RWPE2 (cell line): Measurements from ENCODE around the gene MYO1D.

ENCODE experiments used
- ATAC-seq: fragments of 200-7000 bp; cut with Tn5 transposase; 3 replicates; pipeline ENCODE4 v1.9.1; 2021; ENCODE audit warnings: low read depth
- DNase-seq: peaks from one replicate; pipeline ENCODE4 v3.0.0-alpha.2; 2020; ENCODE audit warnings: low spot score
- H3K27ac ChIP-seq: fragments of 450-650 bp; 2 replicates; pipeline ENCODE4 v1.5.1; 2017; ENCODE audit warnings: mild to moderate bottlenecking; ENCODE audit not compliant: poor library complexity, severe bottlenecking
- H3K27me3 ChIP-seq: fragments of 250-450 bp; sonication (Bioruptor Pico); 2 replicates; pipeline ENCODE4 v1.5.1; 2021; ENCODE audit warnings: mild to moderate bottlenecking, moderate library complexity; ENCODE audit not compliant: insufficient read depth, poor library complexity, severe bottlenecking
- H3K36me3 ChIP-seq: fragments of 250-450 bp; sonication (Bioruptor Pico); 2 replicates; pipeline ENCODE4 v1.5.1; 2020; ENCODE audit warnings: low read depth, mild to moderate bottlenecking, moderate library complexity
- H3K4me1 ChIP-seq: fragments of 250-450 bp; sonication (Bioruptor Pico); 2 replicates; pipeline ENCODE4 v1.5.1; 2021; ENCODE audit warnings: mild to moderate bottlenecking, moderate library complexity; ENCODE audit not compliant: insufficient read depth, poor library complexity, severe bottlenecking
- H3K4me3 ChIP-seq: fragments of 250-450 bp; sonication (Bioruptor Pico); 2 replicates; pipeline ENCODE4 v1.5.1; 2021; ENCODE audit warnings: mild to moderate bottlenecking, moderate library complexity; ENCODE audit not compliant: severe bottlenecking
- H3K9me3 ChIP-seq: fragments of 250-450 bp; sonication (Bioruptor Pico); 2 replicates; pipeline ENCODE4 v1.5.1; 2021; ENCODE audit warnings: mild to moderate bottlenecking, moderate library complexity; ENCODE audit not compliant: severe bottlenecking
- TF ChIP-seq, protein P1 (sequence below): fragments of 450-650 bp; IDR thresholded peaks from one replicate; pipeline ENCODE4 v1.5.1; 2017; ENCODE audit warnings: mild to moderate bottlenecking, moderate library complexity; ENCODE audit not compliant: poor library complexity, severe bottlenecking

MYO1D gene

DNA sequence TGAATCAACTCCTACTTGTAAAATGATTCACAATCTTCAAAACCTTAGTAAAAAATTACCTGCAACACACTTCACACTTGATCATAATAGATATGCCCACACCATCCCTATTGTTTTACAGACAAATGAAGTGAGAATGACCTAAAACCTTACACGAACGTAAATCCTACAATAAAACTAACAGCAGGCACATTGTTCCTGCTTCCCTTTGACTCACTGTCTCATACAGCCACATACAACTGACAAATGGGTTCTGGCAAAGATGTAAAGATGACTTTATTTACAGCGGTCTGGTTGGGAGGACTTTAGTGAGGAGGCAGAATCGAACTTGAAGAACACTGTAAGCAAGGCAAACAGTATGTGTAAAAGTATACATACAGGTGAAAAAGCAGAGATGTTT lies 188.7 kb downstream of the MYO1D start:
- H3K4me3 ChIP-seq, result no peak overlapping the region
- TF ChIP-seq, protein P1, sequence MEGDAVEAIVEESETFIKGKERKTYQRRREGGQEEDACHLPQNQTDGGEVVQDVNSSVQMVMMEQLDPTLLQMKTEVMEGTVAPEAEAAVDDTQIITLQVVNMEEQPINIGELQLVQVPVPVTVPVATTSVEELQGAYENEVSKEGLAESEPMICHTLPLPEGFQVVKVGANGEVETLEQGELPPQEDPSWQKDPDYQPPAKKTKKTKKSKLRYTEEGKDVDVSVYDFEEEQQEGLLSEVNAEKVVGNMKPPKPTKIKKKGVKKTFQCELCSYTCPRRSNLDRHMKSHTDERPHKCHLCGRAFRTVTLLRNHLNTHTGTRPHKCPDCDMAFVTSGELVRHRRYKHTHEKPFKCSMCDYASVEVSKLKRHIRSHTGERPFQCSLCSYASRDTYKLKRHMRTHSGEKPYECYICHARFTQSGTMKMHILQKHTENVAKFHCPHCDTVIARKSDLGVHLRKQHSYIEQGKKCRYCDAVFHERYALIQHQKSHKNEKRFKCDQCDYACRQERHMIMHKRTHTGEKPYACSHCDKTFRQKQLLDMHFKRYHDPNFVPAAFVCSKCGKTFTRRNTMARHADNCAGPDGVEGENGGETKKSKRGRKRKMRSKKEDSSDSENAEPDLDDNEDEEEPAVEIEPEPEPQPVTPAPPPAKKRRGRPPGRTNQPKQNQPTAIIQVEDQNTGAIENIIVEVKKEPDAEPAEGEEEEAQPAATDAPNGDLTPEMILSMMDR, result no peak
- H3K9me3 ChIP-seq, result no peaks in the 10 kb centered on the region
- no peaks in the 10 kb centered on the region for H3K36me3 ChIP-seq
- DNase-seq, result no peak
- H3K27me3 ChIP-seq, result no peaks in the 10 kb centered on the region
- peaks cover 3% of the 10 kb centered on the region for H3K4me1 ChIP-seq
- ATAC-seq, result no peak
- H3K27ac ChIP-seq, result no peak overlapping the region

DNA sequence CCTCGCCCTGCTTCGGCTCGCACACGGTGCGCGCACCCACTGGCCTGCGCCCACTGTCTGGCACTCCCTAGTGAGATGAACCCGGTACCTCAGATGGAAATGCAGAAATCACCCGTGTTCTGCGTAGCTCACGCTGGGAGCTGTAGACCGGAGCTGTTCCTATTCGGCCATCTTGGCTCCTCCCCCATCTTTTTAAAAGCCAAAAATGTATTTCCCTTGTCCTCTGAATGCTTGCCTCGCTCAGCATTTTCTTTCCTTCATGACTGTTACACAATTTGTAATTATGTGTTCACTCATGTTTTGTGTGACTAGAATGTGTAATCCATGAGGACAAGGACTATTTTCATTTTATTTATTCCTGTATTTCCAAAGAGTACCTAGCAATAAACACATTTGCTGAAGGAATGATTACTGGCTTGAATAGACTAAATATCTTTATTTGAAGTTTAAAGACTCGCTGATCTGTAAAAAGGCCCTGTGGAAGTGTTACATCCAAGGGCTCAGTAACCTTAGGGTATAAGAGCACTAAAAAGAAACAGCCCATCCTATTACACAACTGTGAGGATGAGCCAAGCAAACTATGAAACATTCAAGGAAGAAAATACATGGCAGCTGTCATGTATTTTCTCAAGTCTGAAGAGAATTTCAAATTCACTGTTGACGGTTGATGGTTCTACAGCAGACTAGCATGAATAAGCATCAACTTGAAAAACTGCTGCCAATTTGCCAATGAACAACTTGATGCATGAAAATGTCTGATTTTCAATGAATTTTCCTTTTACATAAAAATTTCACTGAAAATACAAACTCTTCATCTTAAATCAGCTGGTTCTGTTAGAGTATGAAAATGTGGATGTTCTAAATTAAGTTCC lies 192.6 kb downstream of the MYO1D start:
- Histone ChIP-seq H3K27me3 (no peaks in the 10 kb centered on the region), H3K9me3 (no peaks in the 10 kb centered on the region), H3K4me3 (peak overlapping the region; percentile 45), H3K27ac (peak overlapping the region; percentile 65), H3K36me3 (no peaks in the 10 kb centered on the region), H3K4me1 (peaks cover 3% of the 10 kb centered on the region)
- DNase-seq (no peak), ATAC-seq (0 out of 3 replicates have a peak, but pooled peaks have one; percentile 41)
- TF ChIP-seq, protein P1, result no peak

DNA sequence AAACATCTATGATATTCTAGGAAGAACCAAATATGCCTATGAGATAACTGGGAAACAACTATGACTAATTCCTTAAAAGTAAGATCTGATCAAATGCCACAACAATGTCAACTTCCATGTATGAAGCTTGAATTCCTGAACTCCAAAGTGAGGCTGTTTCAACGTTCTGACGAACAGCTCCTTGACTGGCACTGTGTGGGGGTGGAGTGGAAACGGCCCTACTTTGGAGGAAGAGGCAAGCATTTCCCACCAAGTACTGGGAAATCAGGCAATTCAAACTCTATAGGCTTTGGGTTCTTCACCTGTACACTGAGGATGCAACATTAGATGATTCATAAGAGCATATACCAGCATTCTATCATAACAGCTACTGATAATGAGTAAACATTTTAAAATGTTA lies 203.0 kb downstream of the MYO1D start:
- no peaks in the 10 kb centered on the region for H3K36me3 ChIP-seq
- no peaks in the 10 kb centered on the region for H3K9me3 ChIP-seq
- TF ChIP-seq, protein P1, result no peak
- H3K4me1 ChIP-seq, result no peaks in the 10 kb centered on the region
- no peak overlapping the region for H3K4me3 ChIP-seq
- H3K27me3 ChIP-seq, result no peaks in the 10 kb centered on the region
- no peak overlapping the region for H3K27ac ChIP-seq
- DNase-seq (no peak), ATAC-seq (no peak; the same call in 2 of the 3 replicates)

DNA sequence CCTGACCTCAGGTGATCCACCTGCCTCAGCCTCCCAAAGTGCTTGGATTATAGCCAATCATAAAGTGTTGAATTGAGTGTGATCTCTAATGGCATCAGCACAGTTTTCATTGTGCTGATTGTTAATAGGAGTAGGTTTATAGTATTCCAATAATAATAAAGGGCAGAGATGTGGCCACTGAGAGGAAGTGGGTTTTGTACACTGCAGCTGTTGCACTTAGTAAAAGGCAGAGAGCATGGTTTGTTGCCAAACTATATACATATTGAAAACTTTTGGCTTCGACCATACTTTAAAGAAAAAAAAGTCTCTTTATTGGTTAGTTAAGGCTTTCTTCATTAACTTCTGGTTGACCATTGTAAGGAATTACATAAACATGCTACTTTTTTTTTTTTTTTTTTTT lies 204.2 kb downstream of the MYO1D start:
- no peaks in the 10 kb centered on the region for H3K9me3 ChIP-seq
- H3K27ac ChIP-seq, result no peak overlapping the region
- no peaks in the 10 kb centered on the region for H3K4me1 ChIP-seq
- no peaks in the 10 kb centered on the region for H3K36me3 ChIP-seq
- TF ChIP-seq, protein P1, result no peak
- H3K27me3 ChIP-seq, result no peaks in the 10 kb centered on the region
- DNase-seq, result no peak
- ATAC-seq, result no peak
- H3K4me3 ChIP-seq, result no peak overlapping the region

DNA sequence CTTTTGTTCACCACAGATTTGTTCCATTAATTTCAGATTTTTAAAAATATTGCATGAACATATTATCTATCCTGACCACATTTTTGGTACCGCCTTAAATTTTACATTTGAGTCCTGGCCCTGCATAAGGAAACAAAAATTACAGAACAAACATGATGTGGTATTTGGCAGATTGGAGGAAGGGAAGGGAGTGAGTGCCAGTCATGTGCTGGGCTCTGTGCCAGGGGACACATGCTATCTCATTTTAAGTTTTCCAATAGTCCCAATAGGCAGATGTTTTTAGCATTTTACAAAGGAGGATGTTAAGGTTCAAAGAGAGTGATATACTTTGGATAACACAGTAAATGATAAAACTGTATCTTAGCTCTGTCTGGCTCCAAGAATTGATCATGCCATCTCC lies 205.0 kb downstream of the MYO1D start:
- TF ChIP-seq, protein P1, result no peak
- Histone ChIP-seq H3K4me1 (no peaks in the 10 kb centered on the region), H3K27me3 (no peaks in the 10 kb centered on the region), H3K9me3 (no peaks in the 10 kb centered on the region), H3K4me3 (no peak overlapping the region), H3K36me3 (no peaks in the 10 kb centered on the region), H3K27ac (no peak overlapping the region)
- DNase-seq (no peak), ATAC-seq (no peak)
